HEK293T (cell line): ENCODE measurements around the gene SHH.

ENCODE experiments used
- ELF4 ChIP-seq: fragments of 450-650 bp; IDR thresholded peaks from 2 replicates; pipeline ENCODE4 v1.6.1; 2017; ENCODE audit warnings: antibody characterized with exemption
- L3MBTL2 ChIP-seq: fragments of 450-650 bp; conservative IDR thresholded peaks from 2 replicates; pipeline ENCODE4 v1.6.1; 2016; ENCODE audit warnings: mild to moderate bottlenecking
- SP1 ChIP-seq: fragments of 450-650 bp; IDR thresholded peaks from 2 replicates; pipeline ENCODE4 v1.6.1; 2017

DNA sequence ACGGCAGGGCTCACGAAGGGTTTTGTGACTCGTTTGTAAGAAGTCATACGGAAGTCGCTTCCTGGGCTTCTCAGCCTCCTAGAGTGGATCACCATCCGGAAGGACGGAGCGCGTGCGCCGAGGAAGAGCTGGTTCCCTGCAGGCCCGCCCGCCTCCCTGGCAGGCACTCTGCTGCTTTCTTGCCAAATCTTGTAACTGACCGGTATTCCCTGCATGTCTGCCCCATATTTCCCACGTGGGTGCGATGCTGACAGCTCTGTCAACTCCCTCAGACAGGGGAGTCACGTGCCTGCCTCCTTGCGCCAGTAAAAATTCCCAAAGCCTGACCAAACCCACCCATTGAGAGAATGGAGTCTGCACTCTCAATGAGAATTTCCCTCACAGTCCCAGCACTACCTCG is 12.7 kb downstream of the SHH start:
- no peak for TF ChIP-seq ELF4
- no peak for TF ChIP-seq L3MBTL2
- TF ChIP-seq SP1 = no peak
